GM23248 (cell line): ENCODE results near the gene CFAP61. TPM values are rescaled to one million over a fixed set of nuclear protein-coding genes. Genes with fewer than 3 reads are reported as not detected.

ENCODE experiments used
- DNase-seq: peaks from one replicate; pipeline ENCODE4 v3.0.0-alpha.2; 2015
- H2AFZ ChIP-seq: fragments of 200-600 bp; sonication (generic); 2 replicates; pipeline ENCODE4 v1.6.1; 2016; ENCODE audit warnings: antibody characterized with exemption
- H3F3A ChIP-seq: fragments of 200-600 bp; sonication (generic); 2 replicates; pipeline ENCODE4 v1.6.1; 2016; ENCODE audit warnings: mild to moderate bottlenecking, antibody characterized with exemption, mixed run types; ENCODE audit not compliant: insufficient read depth
- H3K27ac ChIP-seq: fragments of 200-600 bp; sonication (generic); 2 replicates; pipeline ENCODE4 v1.5.1; 2016; ENCODE audit warnings: mild to moderate bottlenecking
- H3K27me3 ChIP-seq: fragments of 200-600 bp; sonication (generic); replicated peaks from 2 replicates; pipeline ENCODE4 v1.6.1; 2016; ENCODE audit warnings: mild to moderate bottlenecking; ENCODE audit not compliant: insufficient read depth
- H3K36me3 ChIP-seq: fragments of 200-600 bp; sonication (generic); 2 replicates; pipeline ENCODE4 v1.6.1; 2016; ENCODE audit warnings: low read depth, mild to moderate bottlenecking
- H3K4me1 ChIP-seq: fragments of 200-600 bp; sonication (generic); 2 replicates; pipeline ENCODE4 v1.6.1; 2016; ENCODE audit warnings: mild to moderate bottlenecking; ENCODE audit not compliant: insufficient read depth
- H3K4me2 ChIP-seq: fragments of 200-600 bp; sonication (generic); one replicate; pipeline ENCODE4 v1.6.1; 2016; ENCODE audit warnings: mild to moderate bottlenecking; ENCODE audit not compliant: unreplicated experiment
- H3K4me3 ChIP-seq: fragments of 200-600 bp; sonication (generic); 2 replicates; pipeline ENCODE4 v1.5.1; 2016; ENCODE audit warnings: mild to moderate bottlenecking
- H3K79me2 ChIP-seq: fragments of 200-600 bp; sonication (generic); 2 replicates; pipeline ENCODE4 v1.6.1; 2016; ENCODE audit warnings: mild to moderate bottlenecking; ENCODE audit not compliant: insufficient read depth
- H3K9ac ChIP-seq: fragments of 200-600 bp; sonication (generic); 2 replicates; pipeline ENCODE4 v1.6.1; 2016; ENCODE audit warnings: mild to moderate bottlenecking
- H3K9me2 ChIP-seq: fragments of 200-600 bp; sonication (generic); 2 replicates; pipeline ENCODE4 v1.6.1; 2016; ENCODE audit warnings: mixed run types, mild to moderate bottlenecking, moderate library complexity; ENCODE audit not compliant: insufficient read depth
- H3K9me3 ChIP-seq: fragments of 200-600 bp; sonication (generic); one replicate; pipeline ENCODE4 v1.6.1; 2017; ENCODE audit warnings: low read depth
- H4K20me1 ChIP-seq: fragments of 200-600 bp; sonication (generic); 2 replicates; pipeline ENCODE4 v1.6.0; 2016; ENCODE audit not compliant: insufficient read depth
- EZH2 ChIP-seq: fragments of 200-600 bp; sonication (generic); IDR thresholded peaks from 2 replicates; pipeline ENCODE4 v1.6.1; 2018; ENCODE audit warnings: antibody characterized with exemption, mild to moderate bottlenecking; ENCODE audit not compliant: insufficient read depth, poor library complexity, severe bottlenecking
- EZH2phosphoT487 ChIP-seq: fragments of 200-600 bp; sonication (generic); IDR thresholded peaks from 2 replicates; pipeline ENCODE4 v1.6.1; 2018; ENCODE audit warnings: antibody characterized with exemption, moderate library complexity, mild to moderate bottlenecking, low read depth; ENCODE audit not compliant: insufficient read depth
- WGBS, 2 experiments: methylation state at CpG; one replicate each; pipeline ENCODE4 v1.1.6; 2015 to 2017; ENCODE audit warnings: low lambda C conversion rate in 2 of 2, low coverage in 1 of 2; ENCODE audit errors: missing lambda C conversion rate in 2 of 2; 5-methylcytosine and 5-hydroxymethylcytosine counted together
- in situ Hi-C: fragments of 300-500 bp; cut with MboI; formaldehyde crosslinking; loops from 2 replicates; pipeline ENCODE4 v1.15.0; 2020
- polyA plus RNA-seq: library from polyadenylated mRNA; unstranded; fragments of >200 nt; fragmentation: Nextera tagmentation; extraction: Ambion mirVana; gene quantifications from 2 replicates; pipeline ENCODE4 v1.2.1, GENCODE V29; 2016
- total RNA-seq: library from RNA; depleted of rRNA; stranded (reverse); fragments of >200 nt; shearing (Covaris generic); gene quantifications from 2 replicates; pipeline ENCODE4 v1.2.3, GENCODE V29; 2014

The CFAP61 gene
- total and polyA plus RNA-seq, 2 experiments from 2014 or later: not detected

- Histone ChIP-seq H4K20me1 (no peaks in the 10 kb centered on the region), H3K27ac (no peak overlapping the region), H3K9ac (no peak overlapping the region), H3K27me3 (peaks cover 12% of the 10 kb centered on the region), H3K79me2 (no peaks in the 10 kb centered on the region), H3K4me1 (0 out of 2 replicates have a peak, but pooled peaks cover 7% of the 10 kb centered on the region), H3K4me2 (no peak overlapping the region), H3K36me3 (no peaks in the 10 kb centered on the region), H3K9me2 (no peaks in the 10 kb centered on the region), H3K9me3 (no peaks in the 10 kb centered on the region), H3F3A (no peaks in the 10 kb centered on the region), H2AFZ (no peak overlapping the region), H3K4me3 (no peak overlapping the region)
- in situ Hi-C loops: loop anchor here (25.0 kb wide), 1 partner anchor 483 kb away; no protein-coding TSS in a partner anchor
- DNase-seq: no peak
- TF ChIP-seq EZH2phosphoT487: no peak
- TF ChIP-seq EZH2: no peak
- 59 to 60% methylated on average over 5 of the region's 5 CpGs for WGBS, 2 experiments
Observed at GRCh38 chr20:20079102-20079784, 26.9 kb downstream of the CFAP61 start.

GRCh38 chr20:20083807-20084206 is 31.5 kb downstream of the CFAP61 start:
- no peak for TF ChIP-seq EZH2
- no peak for TF ChIP-seq EZH2phosphoT487
- Histone ChIP-seq H3K4me2 (no peak overlapping the region), H3K27ac (no peak overlapping the region), H3K27me3 (peaks cover 14% of the 10 kb centered on the region), H3K36me3 (no peaks in the 10 kb centered on the region), H3K9ac (no peak overlapping the region), H3K9me3 (no peaks in the 10 kb centered on the region), H3K79me2 (no peaks in the 10 kb centered on the region), H4K20me1 (no peaks in the 10 kb centered on the region), H3K4me1 (peaks cover 8% of the 10 kb centered on the region; the same call in 1 of the 2 replicates), H3F3A (no peaks in the 10 kb centered on the region), H2AFZ (no peak overlapping the region), H3K9me2 (no peaks in the 10 kb centered on the region), H3K4me3 (no peak overlapping the region)
- peak; percentile 55 for DNase-seq
- WGBS, 2 experiments: 2 to 7% methylated on average over 3 of the region's 3 CpGs
- in situ Hi-C loops: loop anchor here (25.0 kb wide), 1 partner anchor 478 kb away; no protein-coding TSS in a partner anchor

- TF ChIP-seq EZH2phosphoT487 (no peak), EZH2 (no peak)
- H3K9ac ChIP-seq: no peak overlapping the region
- no peak overlapping the region for H3K4me3 ChIP-seq
- H3K36me3 ChIP-seq: no peaks in the 10 kb centered on the region
- 69 to 77% methylated on average over 8 of the region's 8 CpGs for WGBS, 2 experiments
- H3K27me3 ChIP-seq: peaks cover 18% of the 10 kb centered on the region; the same call in 1 of the 2 replicates
- no peak overlapping the region for H3K4me2 ChIP-seq
- H3K27ac ChIP-seq: no peak overlapping the region
- no peaks in the 10 kb centered on the region for H3K9me2 ChIP-seq
- H4K20me1 ChIP-seq: no peaks in the 10 kb centered on the region
- H2AFZ ChIP-seq: no peak overlapping the region
- peak; percentile 51 for DNase-seq
- H3K4me1 ChIP-seq: peaks cover 8% of the 10 kb centered on the region; the same call in 1 of the 2 replicates
- in situ Hi-C loops: loop anchor here (25.0 kb wide), 1 partner anchor 478 kb away; no protein-coding TSS in a partner anchor
- H3K79me2 ChIP-seq: no peaks in the 10 kb centered on the region
- no peaks in the 10 kb centered on the region for H3K9me3 ChIP-seq
- H3F3A ChIP-seq: no peaks in the 10 kb centered on the region
Observed at GRCh38 chr20:20084296-20084752, 32.0 kb downstream of the CFAP61 start.

- H3K79me2 ChIP-seq: no peaks in the 10 kb centered on the region
- peaks cover 8% of the 10 kb centered on the region; the same call in 1 of the 2 replicates for H3K4me1 ChIP-seq
- peaks cover 18% of the 10 kb centered on the region; the same call in 1 of the 2 replicates for H3K27me3 ChIP-seq
- in situ Hi-C loops: loop anchor here (25.0 kb wide), 1 partner anchor 477 kb away; no protein-coding TSS in a partner anchor
- H3K9me3 ChIP-seq: no peaks in the 10 kb centered on the region
- H3K4me2 ChIP-seq: no peak overlapping the region
- no peak for TF ChIP-seq EZH2
- no peak for TF ChIP-seq EZH2phosphoT487
- 11 to 16% methylated on average over 9 of the region's 9 CpGs for WGBS, 2 experiments
- peak; percentile 25 for DNase-seq
- H3K9me2 ChIP-seq: no peaks in the 10 kb centered on the region
- H2AFZ ChIP-seq: no peak overlapping the region
- no peak overlapping the region for H3K4me3 ChIP-seq
- no peaks in the 10 kb centered on the region for H3F3A ChIP-seq
- H3K9ac ChIP-seq: no peak overlapping the region
- no peak overlapping the region for H3K27ac ChIP-seq
- H3K36me3 ChIP-seq: no peaks in the 10 kb centered on the region
- no peaks in the 10 kb centered on the region for H4K20me1 ChIP-seq
Observed at GRCh38 chr20:20085071-20085470, 32.7 kb downstream of the CFAP61 start.
